Measurements from ENCODE around the gene SUDS3.

DNA sequence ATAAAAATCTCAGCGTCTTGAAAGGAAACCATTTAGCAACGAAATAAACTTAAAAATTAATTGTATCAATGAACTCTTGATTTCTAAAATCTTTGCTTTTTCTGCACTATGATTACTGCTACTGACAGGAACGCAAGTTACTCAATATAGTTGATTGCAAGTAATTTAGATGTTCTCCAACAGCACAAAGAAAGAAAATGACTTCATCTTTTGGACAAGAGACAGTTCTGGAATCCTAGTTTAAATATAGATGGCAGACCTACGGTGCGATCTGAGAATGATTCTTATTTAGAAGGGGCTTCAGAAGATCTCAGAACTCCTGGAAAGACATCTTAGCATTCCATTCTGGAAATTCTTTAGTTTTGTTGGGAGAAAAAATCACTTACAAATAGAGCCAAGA, 1.4 kb upstream of the SUDS3 start:
- TF ChIP-seq, protein P1, sequence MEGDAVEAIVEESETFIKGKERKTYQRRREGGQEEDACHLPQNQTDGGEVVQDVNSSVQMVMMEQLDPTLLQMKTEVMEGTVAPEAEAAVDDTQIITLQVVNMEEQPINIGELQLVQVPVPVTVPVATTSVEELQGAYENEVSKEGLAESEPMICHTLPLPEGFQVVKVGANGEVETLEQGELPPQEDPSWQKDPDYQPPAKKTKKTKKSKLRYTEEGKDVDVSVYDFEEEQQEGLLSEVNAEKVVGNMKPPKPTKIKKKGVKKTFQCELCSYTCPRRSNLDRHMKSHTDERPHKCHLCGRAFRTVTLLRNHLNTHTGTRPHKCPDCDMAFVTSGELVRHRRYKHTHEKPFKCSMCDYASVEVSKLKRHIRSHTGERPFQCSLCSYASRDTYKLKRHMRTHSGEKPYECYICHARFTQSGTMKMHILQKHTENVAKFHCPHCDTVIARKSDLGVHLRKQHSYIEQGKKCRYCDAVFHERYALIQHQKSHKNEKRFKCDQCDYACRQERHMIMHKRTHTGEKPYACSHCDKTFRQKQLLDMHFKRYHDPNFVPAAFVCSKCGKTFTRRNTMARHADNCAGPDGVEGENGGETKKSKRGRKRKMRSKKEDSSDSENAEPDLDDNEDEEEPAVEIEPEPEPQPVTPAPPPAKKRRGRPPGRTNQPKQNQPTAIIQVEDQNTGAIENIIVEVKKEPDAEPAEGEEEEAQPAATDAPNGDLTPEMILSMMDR (conservative IDR thresholded peaks at IDR 0.05; ENCODE audit: low read depth, low read length), result no peak
- TF ChIP-seq EZH2 (IDR thresholded peaks at IDR 0.05; ENCODE audit: low read length, unreplicated experiment), result no peak
